Endothelial cell of umbilical vein (primary cell): ENCODE data around the gene ALK. TPM values are rescaled to one million over a fixed set of nuclear protein-coding genes. Genes with fewer than 3 reads are reported as not detected.

Source experiments
- BruUV-seq: library from RNA; stranded (reverse); fragments of 400-500 nt; replicated peaks from 2 replicates; lab custom pipeline; 2021; lab: Mats Ljungman, UMichigan
- CTCF ChIA-PET: fragments of 300-600, 350-600 bp; sonication (Branson Sonifier 250); formaldehyde crosslinking; loops from one replicate; lab custom pipeline; 2021; ENCODE audit warnings: antibody characterized with exemption, inconsistent platforms; lab: Charles Lee
- POLR2A ChIA-PET: fragments of 300-600, 350-600 bp; sonication (Branson Sonifier 250); formaldehyde crosslinking; loops from one replicate; lab custom pipeline; 2021; ENCODE audit warnings: antibody characterized with exemption, inconsistent platforms; lab: Charles Lee
- DNase-seq: peaks from one replicate; pipeline ENCODE4 v3.0.0-alpha.2; 2011; ENCODE audit warnings: low read depth, low spot score
- FAIRE-seq: peaks from 2 replicates; lab custom pipeline; 2011; peaks lifted over from hg19 to GRCh38; lab: Jason Lieb, UNC
- H2AFZ ChIP-seq: 2 replicates; pipeline ENCODE4 v1.6.0; 2012; ENCODE audit warnings: low read depth, low read length, control low read depth, inconsistent platforms
- H3K27ac ChIP-seq: 2 replicates; pipeline ENCODE4 v1.5.1; 2011; ENCODE audit warnings: low read depth, mild to moderate bottlenecking, control low read depth, low read length, moderate library complexity; ENCODE audit not compliant: insufficient read depth
- H3K27me3 ChIP-seq, 2 experiments: 2 replicates each; pipeline versions ENCODE4 v1.6.0 to v1.6.1; 2011; ENCODE audit warnings: low read length in 2 of 2, mixed read lengths in 1 of 2; ENCODE audit not compliant: control insufficient read depth in 2 of 2, insufficient read depth in 2 of 2
- H3K36me3 ChIP-seq, 2 experiments: 2 replicates in 1 of 2; 3 replicates in 1 of 2; pipeline ENCODE4 v1.5.1; 2011; ENCODE audit warnings: low read length in 2 of 2, mild to moderate bottlenecking in 1 of 2, moderate library complexity in 1 of 2; ENCODE audit not compliant: control insufficient read depth in 2 of 2, insufficient read depth in 2 of 2; ENCODE audit errors: extremely low read depth in 1 of 2
- H3K4me1 ChIP-seq: 3 replicates; pipeline ENCODE4 v1.5.1; 2011; ENCODE audit warnings: mild to moderate bottlenecking, low read length; ENCODE audit not compliant: control insufficient read depth, insufficient read depth; ENCODE audit errors: extremely low read depth
- H3K4me2 ChIP-seq: 2 replicates; pipeline ENCODE4 v1.6.1; 2011; ENCODE audit warnings: low read length, control low read depth, mixed read lengths; ENCODE audit not compliant: insufficient read depth
- H3K4me3 ChIP-seq, 3 experiments: fragments of 200-600 bp in 1 of 3; sonication (generic), shearing (Covaris generic) in 1 of 3; replicated peaks in 1 of 3; 2 replicates each; pipeline ENCODE4 v1.5.1; 2011 to 2016; ENCODE audit warnings: control low read depth in 3 of 3, low read length in 3 of 3, mild to moderate bottlenecking in 2 of 3, inconsistent platforms in 1 of 3, low read depth in 1 of 3, moderate library complexity in 1 of 3; ENCODE audit not compliant: insufficient read depth in 1 of 3
- H3K79me2 ChIP-seq: 2 replicates; pipeline ENCODE4 v1.6.0; 2012; ENCODE audit warnings: low read length, inconsistent platforms; ENCODE audit not compliant: control insufficient read depth, insufficient read depth
- H3K9ac ChIP-seq: replicated peaks from 2 replicates; pipeline ENCODE3; 2011; ENCODE audit warnings: low read length, control low read depth; ENCODE audit not compliant: insufficient read depth; ENCODE audit errors: extremely low read depth
- H3K9me1 ChIP-seq: replicated peaks from 3 replicates; pipeline ENCODE4 v1.6.0; 2011; ENCODE audit warnings: mild to moderate bottlenecking, low read length; ENCODE audit not compliant: control insufficient read depth, insufficient read depth; ENCODE audit errors: extremely low read depth
- H3K9me3 ChIP-seq: replicated peaks from 2 replicates; pipeline ENCODE4 v1.5.1; 2012; ENCODE audit warnings: low read length, inconsistent platforms; ENCODE audit not compliant: control insufficient read depth, insufficient read depth
- H4K20me1 ChIP-seq: replicated peaks from 2 replicates; pipeline ENCODE3; 2011; ENCODE audit warnings: mild to moderate bottlenecking, low read length; ENCODE audit not compliant: control insufficient read depth, insufficient read depth; ENCODE audit errors: extremely low read depth
- CTCF ChIP-seq, 2 donors: IDR thresholded peaks; 1 replicate in 1 of 2; 2 replicates in 1 of 2; pipeline ENCODE4 v1.5.1; 2011; ENCODE audit warnings: low read length in 2 of 2, mild to moderate bottlenecking in 2 of 2, moderate library complexity in 2 of 2, control low read depth in 1 of 2, inconsistent platforms in 1 of 2, low read depth in 1 of 2; ENCODE audit not compliant: insufficient read depth in 1 of 2; ENCODE audit errors: extremely low read depth in 1 of 2
- EZH2 ChIP-seq: IDR thresholded peaks from 2 replicates; pipeline ENCODE4 v1.6.1; 2012; ENCODE audit warnings: borderline replicate concordance, low read depth, mild to moderate bottlenecking, moderate library complexity, low read length, inconsistent platforms; ENCODE audit not compliant: severe bottlenecking
- FOS ChIP-seq: IDR thresholded peaks from 2 replicates; pipeline ENCODE4 v1.6.1; 2011; ENCODE audit warnings: mild to moderate bottlenecking, low read length, moderate library complexity, borderline replicate concordance; ENCODE audit not compliant: insufficient read depth
- GATA2 ChIP-seq: IDR thresholded peaks from 2 replicates; pipeline ENCODE4 v1.7.0; 2011; ENCODE audit warnings: low read depth, mild to moderate bottlenecking, moderate library complexity, mixed read lengths, low read length; ENCODE audit not compliant: insufficient read length, insufficient read depth
- JUN ChIP-seq: IDR thresholded peaks from 2 replicates; pipeline ENCODE4 v1.6.1; 2011; ENCODE audit warnings: borderline replicate concordance, low read depth; ENCODE audit not compliant: insufficient read length, insufficient read depth
- MAX ChIP-seq: IDR thresholded peaks from 2 replicates; pipeline ENCODE4 v1.6.1; 2011; ENCODE audit not compliant: insufficient read depth, insufficient read length
- MYC ChIP-seq: IDR thresholded peaks from one replicate; pipeline ENCODE4 v1.6.1; 2011; ENCODE audit warnings: mild to moderate bottlenecking, low read depth, low read length
- POLR2A ChIP-seq: IDR thresholded peaks from 2 replicates; pipeline ENCODE4 v1.6.1; 2012; ENCODE audit warnings: low read depth, mild to moderate bottlenecking, control low read depth, low read length
- POLR2AphosphoS5 ChIP-seq: IDR thresholded peaks from 2 replicates; pipeline ENCODE4 v1.6.1; 2012; ENCODE audit warnings: low read depth, mild to moderate bottlenecking, control low read depth, low read length, moderate library complexity; ENCODE audit not compliant: insufficient read depth
- dilution Hi-C: fragments of 300-500 bp; cut with MboI; formaldehyde crosslinking; loops from one replicate; pipeline ENCODE4 v1.15.0; 2019; ENCODE audit warnings: low sequenced_read_pairs; ENCODE audit not compliant: extremely low pct_ligation_motif_present
- intact Hi-C: fragments of 100-400 bp; cut with micrococcal nuclease; formaldehyde crosslinking; loops from one replicate; pipeline ENCODE4 v1.10.0; 2022
- polyA plus RNA-seq, 4 experiments: library from polyadenylated mRNA; depleted of rRNA in 3 of 4; stranded (reverse) in 3 of 4; unstranded in 1 of 4; fragments of >200 nt; gene quantifications; 2 replicates each; pipeline versions ENCODE4 v1.2.1 to v1.2.3, GENCODE V29; 2011 to 2012; ENCODE audit warnings: missing spikeins in 1 of 4
- total RNA-seq: library from RNA; stranded (reverse); gene quantifications from 2 replicates; pipeline ENCODE4 v1.2.3, GENCODE V29; 2021

The ALK gene
- total and polyA plus RNA-seq, 2 donors (not counting 3 experiments of a cell fraction or from before 2014, with no cell fraction given): not detected

- ChIA-PET POLR2A (no interaction called here), CTCF (no interaction called here)
- Histone ChIP-seq H3K36me3 (no peaks in the 10 kb centered on the region), H3K4me1 (no peaks in the 10 kb centered on the region), H3K27me3 (no peaks in the 10 kb centered on the region), H3K79me2 (no peaks in the 10 kb centered on the region), H3K4me2 (no peak overlapping the region), H3K4me3 (no peak overlapping the region), H2AFZ (no peak overlapping the region), H3K9me1 (no peaks in the 10 kb centered on the region), H3K9me3 (no peaks in the 10 kb centered on the region), H3K27ac (no peak overlapping the region), H3K9ac (no peak overlapping the region), H4K20me1 (no peaks in the 10 kb centered on the region)
- dilution Hi-C loops: no loop called here
- intact Hi-C loops: no loop called here
- no TSS peak for BruUV-seq
- DNase-seq (no peak), FAIRE-seq (no peak)
- TF ChIP-seq EZH2: no peak
- TF ChIP-seq JUN: no peak
- no peak for TF ChIP-seq FOS
- no peak for TF ChIP-seq POLR2AphosphoS5
- no peak for TF ChIP-seq MYC
- TF ChIP-seq GATA2: no peak
- no peak for TF ChIP-seq CTCF (IDR thresholded peaks at IDR 0.05; ENCODE audit: extremely low read depth in 1 of 2, insufficient read depth in 1 of 2, low read depth in 1 of 2, low read length in 2 of 2)
- TF ChIP-seq POLR2A: no peak
- TF ChIP-seq MAX: no peak
These were observed 588.8 kb downstream of the ALK start for GRCh38 chr2:29332540-29332939.
